ENCODE data around the gene CWC22. TPM values are rescaled to one million over a fixed set of nuclear protein-coding genes. Genes with fewer than 3 reads are reported as not detected.
A peak's percentile ranks its signal among the peaks of the same experiment; 100 is the strongest.

CWC22 gene
- total RNA-seq, 4 donors from 2014 or later = 11.3 to 42.1 (median 15.2) TPM

- Histone ChIP-seq H3K27me3 (no peaks in the 10 kb centered on the region), H3K9me3 (no peaks in the 10 kb centered on the region), H3K36me3 (no peaks in the 10 kb centered on the region), H3K4me3 (no peak overlapping the region), H3K27ac (no peak overlapping the region), H3K4me1 (no peaks in the 10 kb centered on the region)
- DNase-seq = no peak
- TF ChIP-seq CTCF (IDR thresholded peaks at IDR 0.05) (no peak), POLR2A (IDR thresholded peaks at IDR 0.05) (no peak)
Observed at GRCh38 chr2:179909845-179910734, 97.0 kb downstream of the CWC22 start.

GRCh38 chr2:179900655-179901054, 106.4 kb downstream of the CWC22 start:
- Histone ChIP-seq H3K9me3 (no peaks in the 10 kb centered on the region), H3K27ac (no peak overlapping the region), H3K36me3 (no peaks in the 10 kb centered on the region), H3K4me3 (no peak overlapping the region), H3K27me3 (no peaks in the 10 kb centered on the region), H3K4me1 (no peaks in the 10 kb centered on the region)
- TF ChIP-seq POLR2A (IDR thresholded peaks at IDR 0.05) (no peak), CTCF (IDR thresholded peaks at IDR 0.05) (no peak)
- DNase-seq = no peak

- H3K9me3 ChIP-seq = no peaks in the 10 kb centered on the region
- H3K4me3 ChIP-seq = no peak overlapping the region
- no peak for DNase-seq
- TF ChIP-seq POLR2A (IDR thresholded peaks at IDR 0.05) = no peak
- TF ChIP-seq CTCF (IDR thresholded peaks at IDR 0.05) = no peak
- no peaks in the 10 kb centered on the region for H3K4me1 ChIP-seq
- no peaks in the 10 kb centered on the region for H3K27me3 ChIP-seq
- no peak overlapping the region for H3K27ac ChIP-seq
- no peaks in the 10 kb centered on the region for H3K36me3 ChIP-seq
Observed at GRCh38 chr2:179899666-179900065, 107.4 kb downstream of the CWC22 start.

GRCh38 chr2:179898873-179899272, 108.2 kb downstream of the CWC22 start:
- H3K27me3 ChIP-seq = no peaks in the 10 kb centered on the region
- H3K4me3 ChIP-seq = no peak overlapping the region
- no peak for DNase-seq
- H3K4me1 ChIP-seq = no peaks in the 10 kb centered on the region
- H3K27ac ChIP-seq = no peak overlapping the region
- H3K36me3 ChIP-seq = no peaks in the 10 kb centered on the region
- TF ChIP-seq CTCF (IDR thresholded peaks at IDR 0.05) = peak in 3 of 6 experiments; percentile 34 to 57 (median 47)
- TF ChIP-seq POLR2A (IDR thresholded peaks at IDR 0.05) = no peak
- H3K9me3 ChIP-seq = no peaks in the 10 kb centered on the region

Small RNAs within 50 kb of the gene (small RNA-seq; reads per million reads assigned to genes)
- gene RF00416 = 0 reads per million in 2 donors

Other genes starting within 250 kb of the CWC22 start
- 1 to 10 TPM in 3 of 4 donors, not detected in 1; 1.6 to 7.4 (median 3.9) TPM for gene ZNF385B, start 145.7 kb downstream of the CWC22 start, total RNA-seq